HEK293 (cell line): ENCODE data around the gene RNF41.

Source experiments
- BCL11A ChIP-seq: fragments of 450-650 bp; formaldehyde crosslinking; IDR thresholded peaks from 2 replicates; pipeline ENCODE4 v1.5.1; 2016; ENCODE audit warnings: low read depth, missing biosample characterization, missing genetic modification characterization
- EGR2 ChIP-seq: fragments of 450-650 bp; formaldehyde crosslinking; IDR thresholded peaks from 2 replicates; pipeline ENCODE4 v1.5.1; 2016; ENCODE audit warnings: low read depth, missing biosample characterization, missing genetic modification characterization
- HOXD13 ChIP-seq: sonication (generic); formaldehyde crosslinking; IDR thresholded peaks from 2 replicates; pipeline ENCODE4 v1.8.0; 2022; ENCODE audit warnings: missing genetic modification reagents, borderline replicate concordance
- REPIN1 ChIP-seq: fragments of 450-650 bp; formaldehyde crosslinking; IDR thresholded peaks from 2 replicates; pipeline ENCODE4 v1.5.1; 2017; ENCODE audit warnings: missing biosample characterization, missing genetic modification characterization, low read depth
- SCRT1 ChIP-seq: fragments of 450-650 bp; formaldehyde crosslinking; IDR thresholded peaks from 2 replicates; pipeline ENCODE4 v1.5.1; 2016; ENCODE audit warnings: missing biosample characterization, missing genetic modification characterization, borderline replicate concordance
- TCF7L2 ChIP-seq: IDR thresholded peaks from 2 replicates; pipeline ENCODE4 v1.6.1; 2011; ENCODE audit warnings: low read depth, mild to moderate bottlenecking, inconsistent platforms, low read length, moderate library complexity, borderline replicate concordance
- YY2 ChIP-seq: fragments of 450-650 bp; formaldehyde crosslinking; IDR thresholded peaks from 2 replicates; pipeline ENCODE4 v1.5.1; 2016; ENCODE audit warnings: missing biosample characterization, missing genetic modification characterization
- ZBTB1 ChIP-seq: fragments of 450-650 bp; formaldehyde crosslinking; IDR thresholded peaks from 2 replicates; pipeline ENCODE4 v1.5.1; 2016; ENCODE audit warnings: missing biosample characterization, missing genetic modification characterization
- ZEB2 ChIP-seq: fragments of 450-650 bp; formaldehyde crosslinking; IDR thresholded peaks from 2 replicates; pipeline ENCODE4 v1.5.1; 2016; ENCODE audit warnings: missing biosample characterization, missing genetic modification characterization
- ZNF155 ChIP-seq: fragments of 450-650 bp; formaldehyde crosslinking; IDR thresholded peaks from 2 replicates; pipeline ENCODE4 v1.5.1; 2016; ENCODE audit warnings: missing biosample characterization, missing genetic modification characterization
- ZNF19 ChIP-seq: fragments of 450-650 bp; formaldehyde crosslinking; IDR thresholded peaks from 2 replicates; pipeline ENCODE4; 2016; ENCODE audit warnings: missing biosample characterization, missing genetic modification characterization, low read depth
- ZNF37A ChIP-seq: fragments of 450-650 bp; IDR thresholded peaks from 2 replicates; pipeline ENCODE4 v1.5.1; 2018; ENCODE audit warnings: missing biosample characterization, missing genetic modification characterization
- ZNF501 ChIP-seq: fragments of 450-650 bp; formaldehyde crosslinking; IDR thresholded peaks from 2 replicates; pipeline ENCODE4 v1.5.1; 2016; ENCODE audit warnings: missing biosample characterization, missing genetic modification characterization
- ZNF514 ChIP-seq: fragments of 450-650 bp; formaldehyde crosslinking; IDR thresholded peaks from 2 replicates; pipeline ENCODE4 v1.5.1; 2016; ENCODE audit warnings: missing biosample characterization, missing genetic modification characterization
- ZNF571 ChIP-seq: fragments of 450-650 bp; formaldehyde crosslinking; IDR thresholded peaks from 2 replicates; pipeline ENCODE4 v1.5.0; 2017; ENCODE audit warnings: missing biosample characterization, missing genetic modification characterization
- ZNF585B ChIP-seq: fragments of 450-650 bp; formaldehyde crosslinking; IDR thresholded peaks from 2 replicates; pipeline ENCODE4 v1.5.1; 2016; ENCODE audit warnings: missing biosample characterization, missing genetic modification characterization
- ZNF596 ChIP-seq: fragments of 450-650 bp; IDR thresholded peaks from 2 replicates; pipeline ENCODE4 v1.5.0; 2018; ENCODE audit warnings: missing biosample characterization, mild to moderate bottlenecking, missing genetic modification characterization, moderate library complexity
- ZNF621 ChIP-seq: fragments of 450-650 bp; formaldehyde crosslinking; IDR thresholded peaks from 2 replicates; pipeline ENCODE4 v1.5.1; 2017; ENCODE audit warnings: missing biosample characterization, missing genetic modification characterization
- ZNF677 ChIP-seq: fragments of 450-650 bp; IDR thresholded peaks from 2 replicates; pipeline ENCODE4 v1.5.0; 2018; ENCODE audit warnings: missing biosample characterization, mild to moderate bottlenecking, missing genetic modification characterization, moderate library complexity
- ZNF768 ChIP-seq: fragments of 450-650 bp; formaldehyde crosslinking; IDR thresholded peaks from 2 replicates; pipeline ENCODE4 v1.5.1; 2018; ENCODE audit warnings: missing biosample characterization, mild to moderate bottlenecking, missing genetic modification characterization
- ZNF791 ChIP-seq: fragments of 450-650 bp; formaldehyde crosslinking; IDR thresholded peaks from 2 replicates; pipeline ENCODE4 v1.5.1; 2016; ENCODE audit warnings: missing biosample characterization, missing genetic modification characterization
- ZXDB ChIP-seq: fragments of 450-650 bp; formaldehyde crosslinking; IDR thresholded peaks from 2 replicates; pipeline ENCODE4 v1.5.1; 2016; ENCODE audit warnings: missing biosample characterization, missing genetic modification characterization
- TF ChIP-seq, protein P1 (sequence below): fragments of 450-650 bp; formaldehyde crosslinking; IDR thresholded peaks from 2 replicates; pipeline ENCODE4 v1.5.1; 2016; ENCODE audit warnings: missing biosample characterization, missing genetic modification characterization
- TF ChIP-seq, protein P2 (sequence below): fragments of 450-650 bp; formaldehyde crosslinking; IDR thresholded peaks from 2 replicates; pipeline ENCODE4 v1.5.1; 2017; ENCODE audit warnings: missing biosample characterization, missing genetic modification characterization
- TF ChIP-seq, protein P3 (sequence below): fragments of 450-650 bp; formaldehyde crosslinking; IDR thresholded peaks from 2 replicates; pipeline ENCODE4 v1.5.1; 2016; ENCODE audit warnings: missing biosample characterization, missing genetic modification characterization
- TF ChIP-seq, protein P4 (sequence below): fragments of 450-650 bp; formaldehyde crosslinking; IDR thresholded peaks from 2 replicates; pipeline ENCODE4 v1.5.1; 2017; ENCODE audit warnings: missing biosample characterization, missing genetic modification characterization
- TF ChIP-seq, protein P5 (sequence below): fragments of 450-650 bp; formaldehyde crosslinking; IDR thresholded peaks from 2 replicates; pipeline ENCODE4 v1.5.1; 2016; ENCODE audit warnings: missing biosample characterization, missing genetic modification characterization, borderline replicate concordance

Gene RNF41

DNA sequence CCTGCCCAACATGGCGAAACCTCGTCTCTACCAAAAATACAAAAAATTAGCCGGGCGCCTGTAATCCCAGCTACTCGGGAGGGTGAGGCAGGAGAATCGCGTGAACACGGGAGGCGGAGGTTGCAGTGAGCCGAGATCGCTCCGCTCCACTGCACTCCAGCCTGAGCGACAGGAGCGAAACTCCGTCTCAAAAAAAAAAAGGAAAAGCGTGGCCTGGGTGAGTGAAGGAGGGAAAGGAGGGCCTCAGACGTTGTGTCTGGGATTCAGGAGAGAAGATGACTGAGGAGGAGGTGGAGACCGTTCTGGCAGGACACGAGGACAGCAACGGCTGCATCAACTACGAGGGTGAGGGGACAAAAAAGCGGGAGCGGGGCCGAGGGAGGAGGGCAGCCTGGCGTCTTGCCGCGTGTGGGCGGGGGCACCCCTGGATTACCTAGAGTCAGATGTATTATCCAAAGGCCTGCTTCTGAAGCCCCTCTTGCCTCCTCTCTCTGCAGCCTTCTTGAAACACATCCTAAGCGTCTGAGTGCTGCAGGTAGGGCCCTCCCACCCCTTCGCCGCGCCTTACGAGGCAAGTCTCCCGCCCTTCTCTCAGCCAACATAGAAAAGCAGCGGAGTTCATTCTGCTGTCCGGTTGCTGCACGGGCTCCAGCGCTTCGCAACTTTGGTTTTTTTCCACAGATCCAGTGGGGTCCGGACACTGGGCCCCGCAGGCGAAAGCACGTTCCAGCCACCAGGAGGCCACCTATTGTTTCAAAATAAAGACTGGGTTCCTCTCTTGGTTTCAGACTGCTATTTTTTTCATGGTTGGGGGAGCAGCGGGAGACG, 64.3 kb downstream of the RNF41 start (continued):
- TF ChIP-seq TCF7L2, result no peak
- peak; percentile 37 for TF ChIP-seq ZXDB (tag by site-specific recombination)
- TF ChIP-seq, protein P1, sequence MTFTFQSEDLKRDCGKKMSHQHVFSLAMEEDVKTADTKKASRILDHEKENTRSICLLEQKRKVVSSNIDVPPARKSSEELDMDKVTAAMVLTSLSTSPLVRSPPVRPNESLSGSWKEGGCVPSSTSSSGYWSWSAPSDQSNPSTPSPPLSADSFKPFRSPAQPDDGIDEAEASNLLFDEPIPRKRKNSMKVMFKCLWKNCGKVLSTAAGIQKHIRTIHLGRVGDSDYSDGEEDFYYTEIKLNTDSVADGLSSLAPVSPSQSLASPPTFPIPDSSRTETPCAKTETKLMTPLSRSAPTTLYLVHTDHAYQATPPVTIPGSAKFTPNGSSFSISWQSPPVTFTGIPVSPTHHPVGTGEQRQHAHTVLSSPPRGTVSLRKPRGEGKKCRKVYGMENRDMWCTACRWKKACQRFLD, result no peak
- TF ChIP-seq ZNF514, result no peak
- no peak for TF ChIP-seq ZNF501 (tag by site-specific recombination)
- no peak for TF ChIP-seq HOXD13 (CRISPR knock-in tag)
- TF ChIP-seq ZNF677 (tag by site-specific recombination), result no peak
- peak; percentile 77 for TF ChIP-seq ZEB2
- TF ChIP-seq ZBTB1 (tag by site-specific recombination), result no peak
- TF ChIP-seq ZNF768, result no peak
- TF ChIP-seq BCL11A (tag by site-specific recombination), result no peak
- TF ChIP-seq ZNF621 (tag by site-specific recombination), result no peak
- TF ChIP-seq ZNF19 (tag by site-specific recombination), result no peak
- TF ChIP-seq, protein P2, sequence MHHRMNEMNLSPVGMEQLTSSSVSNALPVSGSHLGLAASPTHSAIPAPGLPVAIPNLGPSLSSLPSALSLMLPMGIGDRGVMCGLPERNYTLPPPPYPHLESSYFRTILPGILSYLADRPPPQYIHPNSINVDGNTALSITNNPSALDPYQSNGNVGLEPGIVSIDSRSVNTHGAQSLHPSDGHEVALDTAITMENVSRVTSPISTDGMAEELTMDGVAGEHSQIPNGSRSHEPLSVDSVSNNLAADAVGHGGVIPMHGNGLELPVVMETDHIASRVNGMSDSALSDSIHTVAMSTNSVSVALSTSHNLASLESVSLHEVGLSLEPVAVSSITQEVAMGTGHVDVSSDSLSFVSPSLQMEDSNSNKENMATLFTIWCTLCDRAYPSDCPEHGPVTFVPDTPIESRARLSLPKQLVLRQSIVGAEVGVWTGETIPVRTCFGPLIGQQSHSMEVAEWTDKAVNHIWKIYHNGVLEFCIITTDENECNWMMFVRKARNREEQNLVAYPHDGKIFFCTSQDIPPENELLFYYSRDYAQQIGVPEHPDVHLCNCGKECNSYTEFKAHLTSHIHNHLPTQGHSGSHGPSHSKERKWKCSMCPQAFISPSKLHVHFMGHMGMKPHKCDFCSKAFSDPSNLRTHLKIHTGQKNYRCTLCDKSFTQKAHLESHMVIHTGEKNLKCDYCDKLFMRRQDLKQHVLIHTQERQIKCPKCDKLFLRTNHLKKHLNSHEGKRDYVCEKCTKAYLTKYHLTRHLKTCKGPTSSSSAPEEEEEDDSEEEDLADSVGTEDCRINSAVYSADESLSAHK (tag by site-specific recombination), result no peak; the same call in 1 of the 2 replicates
- TF ChIP-seq ZNF585B (tag by site-specific recombination), result no peak
- TF ChIP-seq ZNF37A (tag by site-specific recombination), result no peak
- TF ChIP-seq, protein P3, sequence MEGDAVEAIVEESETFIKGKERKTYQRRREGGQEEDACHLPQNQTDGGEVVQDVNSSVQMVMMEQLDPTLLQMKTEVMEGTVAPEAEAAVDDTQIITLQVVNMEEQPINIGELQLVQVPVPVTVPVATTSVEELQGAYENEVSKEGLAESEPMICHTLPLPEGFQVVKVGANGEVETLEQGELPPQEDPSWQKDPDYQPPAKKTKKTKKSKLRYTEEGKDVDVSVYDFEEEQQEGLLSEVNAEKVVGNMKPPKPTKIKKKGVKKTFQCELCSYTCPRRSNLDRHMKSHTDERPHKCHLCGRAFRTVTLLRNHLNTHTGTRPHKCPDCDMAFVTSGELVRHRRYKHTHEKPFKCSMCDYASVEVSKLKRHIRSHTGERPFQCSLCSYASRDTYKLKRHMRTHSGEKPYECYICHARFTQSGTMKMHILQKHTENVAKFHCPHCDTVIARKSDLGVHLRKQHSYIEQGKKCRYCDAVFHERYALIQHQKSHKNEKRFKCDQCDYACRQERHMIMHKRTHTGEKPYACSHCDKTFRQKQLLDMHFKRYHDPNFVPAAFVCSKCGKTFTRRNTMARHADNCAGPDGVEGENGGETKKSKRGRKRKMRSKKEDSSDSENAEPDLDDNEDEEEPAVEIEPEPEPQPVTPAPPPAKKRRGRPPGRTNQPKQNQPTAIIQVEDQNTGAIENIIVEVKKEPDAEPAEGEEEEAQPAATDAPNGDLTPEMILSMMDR, result peak; percentile 71
- TF ChIP-seq, protein P4, sequence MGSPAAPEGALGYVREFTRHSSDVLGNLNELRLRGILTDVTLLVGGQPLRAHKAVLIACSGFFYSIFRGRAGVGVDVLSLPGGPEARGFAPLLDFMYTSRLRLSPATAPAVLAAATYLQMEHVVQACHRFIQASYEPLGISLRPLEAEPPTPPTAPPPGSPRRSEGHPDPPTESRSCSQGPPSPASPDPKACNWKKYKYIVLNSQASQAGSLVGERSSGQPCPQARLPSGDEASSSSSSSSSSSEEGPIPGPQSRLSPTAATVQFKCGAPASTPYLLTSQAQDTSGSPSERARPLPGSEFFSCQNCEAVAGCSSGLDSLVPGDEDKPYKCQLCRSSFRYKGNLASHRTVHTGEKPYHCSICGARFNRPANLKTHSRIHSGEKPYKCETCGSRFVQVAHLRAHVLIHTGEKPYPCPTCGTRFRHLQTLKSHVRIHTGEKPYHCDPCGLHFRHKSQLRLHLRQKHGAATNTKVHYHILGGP, result no peak
- TF ChIP-seq REPIN1 (tag by site-specific recombination), result no peak
- peak; percentile 65 for TF ChIP-seq SCRT1 (tag by site-specific recombination)
- TF ChIP-seq, protein P5, sequence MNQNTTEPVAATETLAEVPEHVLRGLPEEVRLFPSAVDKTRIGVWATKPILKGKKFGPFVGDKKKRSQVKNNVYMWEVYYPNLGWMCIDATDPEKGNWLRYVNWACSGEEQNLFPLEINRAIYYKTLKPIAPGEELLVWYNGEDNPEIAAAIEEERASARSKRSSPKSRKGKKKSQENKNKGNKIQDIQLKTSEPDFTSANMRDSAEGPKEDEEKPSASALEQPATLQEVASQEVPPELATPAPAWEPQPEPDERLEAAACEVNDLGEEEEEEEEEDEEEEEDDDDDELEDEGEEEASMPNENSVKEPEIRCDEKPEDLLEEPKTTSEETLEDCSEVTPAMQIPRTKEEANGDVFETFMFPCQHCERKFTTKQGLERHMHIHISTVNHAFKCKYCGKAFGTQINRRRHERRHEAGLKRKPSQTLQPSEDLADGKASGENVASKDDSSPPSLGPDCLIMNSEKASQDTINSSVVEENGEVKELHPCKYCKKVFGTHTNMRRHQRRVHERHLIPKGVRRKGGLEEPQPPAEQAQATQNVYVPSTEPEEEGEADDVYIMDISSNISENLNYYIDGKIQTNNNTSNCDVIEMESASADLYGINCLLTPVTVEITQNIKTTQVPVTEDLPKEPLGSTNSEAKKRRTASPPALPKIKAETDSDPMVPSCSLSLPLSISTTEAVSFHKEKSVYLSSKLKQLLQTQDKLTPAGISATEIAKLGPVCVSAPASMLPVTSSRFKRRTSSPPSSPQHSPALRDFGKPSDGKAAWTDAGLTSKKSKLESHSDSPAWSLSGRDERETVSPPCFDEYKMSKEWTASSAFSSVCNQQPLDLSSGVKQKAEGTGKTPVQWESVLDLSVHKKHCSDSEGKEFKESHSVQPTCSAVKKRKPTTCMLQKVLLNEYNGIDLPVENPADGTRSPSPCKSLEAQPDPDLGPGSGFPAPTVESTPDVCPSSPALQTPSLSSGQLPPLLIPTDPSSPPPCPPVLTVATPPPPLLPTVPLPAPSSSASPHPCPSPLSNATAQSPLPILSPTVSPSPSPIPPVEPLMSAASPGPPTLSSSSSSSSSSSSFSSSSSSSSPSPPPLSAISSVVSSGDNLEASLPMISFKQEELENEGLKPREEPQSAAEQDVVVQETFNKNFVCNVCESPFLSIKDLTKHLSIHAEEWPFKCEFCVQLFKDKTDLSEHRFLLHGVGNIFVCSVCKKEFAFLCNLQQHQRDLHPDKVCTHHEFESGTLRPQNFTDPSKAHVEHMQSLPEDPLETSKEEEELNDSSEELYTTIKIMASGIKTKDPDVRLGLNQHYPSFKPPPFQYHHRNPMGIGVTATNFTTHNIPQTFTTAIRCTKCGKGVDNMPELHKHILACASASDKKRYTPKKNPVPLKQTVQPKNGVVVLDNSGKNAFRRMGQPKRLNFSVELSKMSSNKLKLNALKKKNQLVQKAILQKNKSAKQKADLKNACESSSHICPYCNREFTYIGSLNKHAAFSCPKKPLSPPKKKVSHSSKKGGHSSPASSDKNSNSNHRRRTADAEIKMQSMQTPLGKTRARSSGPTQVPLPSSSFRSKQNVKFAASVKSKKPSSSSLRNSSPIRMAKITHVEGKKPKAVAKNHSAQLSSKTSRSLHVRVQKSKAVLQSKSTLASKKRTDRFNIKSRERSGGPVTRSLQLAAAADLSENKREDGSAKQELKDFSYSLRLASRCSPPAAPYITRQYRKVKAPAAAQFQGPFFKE (tag by site-specific recombination), result no peak
- no peak for TF ChIP-seq ZNF155 (tag by site-specific recombination)
- TF ChIP-seq YY2 (tag by site-specific recombination), result no peak
- TF ChIP-seq ZNF596 (tag by site-specific recombination), result 0 out of 2 replicates have a peak, but pooled peaks have one; percentile 8
- TF ChIP-seq EGR2 (tag by site-specific recombination), result peak; percentile 44; the same call in 1 of the 2 replicates
- TF ChIP-seq ZNF571 (tag by site-specific recombination), result no peak
- no peak for TF ChIP-seq ZNF791 (tag by site-specific recombination)
